Fibroblast of lung (primary cell): Measurements from ENCODE around the gene CYTL1.

Source experiments
- EZH2 ChIP-seq: IDR thresholded peaks from 2 replicates; pipeline ENCODE4 v1.5.1; 2012; ENCODE audit warnings: low read length, control low read depth, mild to moderate bottlenecking; ENCODE audit errors: missing control alignments
- TF ChIP-seq, protein P1 (sequence below), 2 donors: IDR thresholded peaks in 1 of 2; conservative IDR thresholded peaks in 1 of 2; 1 replicate in 1 of 2; 2 replicates in 1 of 2; pipeline ENCODE4 v1.5.1; 2011 to 2012; ENCODE audit warnings: low read length in 2 of 2, control low read depth in 1 of 2, inconsistent platforms in 1 of 2, low read depth in 1 of 2, mild to moderate bottlenecking in 1 of 2

DNA sequence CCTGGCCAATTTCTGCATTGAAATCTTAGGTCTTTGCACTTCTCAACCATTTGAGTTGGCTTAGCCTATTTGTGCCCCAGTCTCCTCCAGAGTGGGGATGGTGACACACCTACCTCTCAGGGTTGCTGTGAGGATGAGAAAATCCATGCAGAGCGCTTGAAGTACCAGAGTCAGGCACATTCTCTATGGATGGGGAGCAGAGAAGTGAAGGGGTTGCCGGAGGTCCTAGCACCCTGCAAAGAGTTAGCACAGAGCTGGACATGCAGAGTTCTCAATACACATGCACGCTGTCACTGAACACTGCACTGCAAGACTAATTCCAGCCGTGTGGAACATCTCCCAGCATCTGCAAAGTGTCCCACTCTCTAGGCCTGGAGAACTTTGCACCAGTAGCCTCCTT is 29.5 kb upstream of the CYTL1 start:
- TF ChIP-seq, protein P1, sequence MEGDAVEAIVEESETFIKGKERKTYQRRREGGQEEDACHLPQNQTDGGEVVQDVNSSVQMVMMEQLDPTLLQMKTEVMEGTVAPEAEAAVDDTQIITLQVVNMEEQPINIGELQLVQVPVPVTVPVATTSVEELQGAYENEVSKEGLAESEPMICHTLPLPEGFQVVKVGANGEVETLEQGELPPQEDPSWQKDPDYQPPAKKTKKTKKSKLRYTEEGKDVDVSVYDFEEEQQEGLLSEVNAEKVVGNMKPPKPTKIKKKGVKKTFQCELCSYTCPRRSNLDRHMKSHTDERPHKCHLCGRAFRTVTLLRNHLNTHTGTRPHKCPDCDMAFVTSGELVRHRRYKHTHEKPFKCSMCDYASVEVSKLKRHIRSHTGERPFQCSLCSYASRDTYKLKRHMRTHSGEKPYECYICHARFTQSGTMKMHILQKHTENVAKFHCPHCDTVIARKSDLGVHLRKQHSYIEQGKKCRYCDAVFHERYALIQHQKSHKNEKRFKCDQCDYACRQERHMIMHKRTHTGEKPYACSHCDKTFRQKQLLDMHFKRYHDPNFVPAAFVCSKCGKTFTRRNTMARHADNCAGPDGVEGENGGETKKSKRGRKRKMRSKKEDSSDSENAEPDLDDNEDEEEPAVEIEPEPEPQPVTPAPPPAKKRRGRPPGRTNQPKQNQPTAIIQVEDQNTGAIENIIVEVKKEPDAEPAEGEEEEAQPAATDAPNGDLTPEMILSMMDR (conservative IDR thresholded peaks at IDR 0.05 in 1 of 2, IDR thresholded peaks at IDR 0.05 in 1 of 2; ENCODE audit: low read depth in 1 of 2, low read length in 2 of 2), result no peak
- TF ChIP-seq EZH2, result no peak
